ENCODE data around the gene TBC1D14.

Gene TBC1D14, protein sequence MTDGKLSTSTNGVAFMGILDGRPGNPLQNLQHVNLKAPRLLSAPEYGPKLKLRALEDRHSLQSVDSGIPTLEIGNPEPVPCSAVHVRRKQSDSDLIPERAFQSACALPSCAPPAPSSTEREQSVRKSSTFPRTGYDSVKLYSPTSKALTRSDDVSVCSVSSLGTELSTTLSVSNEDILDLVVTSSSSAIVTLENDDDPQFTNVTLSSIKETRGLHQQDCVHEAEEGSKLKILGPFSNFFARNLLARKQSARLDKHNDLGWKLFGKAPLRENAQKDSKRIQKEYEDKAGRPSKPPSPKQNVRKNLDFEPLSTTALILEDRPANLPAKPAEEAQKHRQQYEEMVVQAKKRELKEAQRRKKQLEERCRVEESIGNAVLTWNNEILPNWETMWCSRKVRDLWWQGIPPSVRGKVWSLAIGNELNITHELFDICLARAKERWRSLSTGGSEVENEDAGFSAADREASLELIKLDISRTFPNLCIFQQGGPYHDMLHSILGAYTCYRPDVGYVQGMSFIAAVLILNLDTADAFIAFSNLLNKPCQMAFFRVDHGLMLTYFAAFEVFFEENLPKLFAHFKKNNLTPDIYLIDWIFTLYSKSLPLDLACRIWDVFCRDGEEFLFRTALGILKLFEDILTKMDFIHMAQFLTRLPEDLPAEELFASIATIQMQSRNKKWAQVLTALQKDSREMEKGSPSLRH

DNA sequence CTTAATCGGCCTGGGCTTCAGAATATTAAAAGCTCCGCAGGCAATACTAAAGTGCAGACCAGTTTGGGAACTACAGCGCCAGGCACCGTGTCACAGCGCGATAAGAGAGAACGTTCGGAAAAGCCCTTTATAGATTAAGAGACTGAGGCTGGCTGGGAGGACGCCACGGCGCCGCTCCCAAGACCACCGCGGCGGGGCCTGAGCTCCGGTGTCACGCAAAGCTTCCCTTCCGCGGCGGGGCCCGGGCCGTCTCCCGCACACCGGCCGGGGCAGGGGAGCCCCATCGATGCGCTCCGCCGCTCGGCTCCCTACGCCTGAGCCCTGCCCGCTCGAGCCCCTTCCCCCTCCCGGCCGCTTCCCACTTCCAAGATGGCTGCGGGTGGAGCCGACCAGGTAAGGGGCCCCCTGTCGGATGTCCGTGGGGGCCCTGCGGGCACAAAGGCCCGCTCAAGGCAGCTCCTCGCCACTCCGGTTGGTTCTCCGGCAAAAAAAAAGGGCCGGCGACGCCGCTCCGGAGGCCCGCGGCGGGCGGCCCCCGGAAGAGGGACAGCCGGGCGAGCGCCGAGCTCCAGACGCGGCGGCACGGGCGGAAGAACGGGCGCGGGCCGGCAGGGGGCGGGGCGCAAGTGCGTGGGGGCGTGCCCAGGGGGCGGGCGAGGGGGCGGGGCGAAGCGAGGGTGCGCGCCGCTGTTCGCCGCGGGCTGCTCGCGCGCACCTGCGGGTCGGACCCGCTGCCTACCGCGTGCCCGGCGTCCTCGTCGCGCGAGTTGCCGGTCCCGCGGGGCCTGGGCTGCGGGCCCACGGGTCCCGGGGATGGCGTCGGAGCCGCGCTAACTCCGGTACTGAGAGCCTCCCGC lies at the start of gene TBC1D14:
Gene TBC1D14, plus strand, starts transcription at position 714 of the 857 bp plus-strand sequence. CDS start 13,564 bp downstream, outside the sequence.
- Histone ChIP-seq H3K36me3 (ENCODE audit: control insufficient read depth, insufficient read depth, low read length) (no peaks in the 10 kb centered on the region), H3K9me3 (ENCODE audit: control insufficient read depth, insufficient read depth, low read length) (no peaks in the 10 kb centered on the region), H3K4me3 (ENCODE audit: low read depth, low read length) (peak within 1 kb of the TSS; percentile 94), H3K4me1 (ENCODE audit: control insufficient read depth, insufficient read depth, low read length) (peaks cover 21% of the 10 kb centered on the region), H3K27me3 (ENCODE audit: control insufficient read depth, insufficient read depth, low read length) (peaks cover 20% of the 10 kb centered on the region), H3K27ac (ENCODE audit: low read depth, low read length) (peak within 1 kb of the TSS; percentile 99), H3K9ac (ENCODE audit: low read depth, low read length) (peak within 1 kb of the TSS; percentile 91)

DNA sequence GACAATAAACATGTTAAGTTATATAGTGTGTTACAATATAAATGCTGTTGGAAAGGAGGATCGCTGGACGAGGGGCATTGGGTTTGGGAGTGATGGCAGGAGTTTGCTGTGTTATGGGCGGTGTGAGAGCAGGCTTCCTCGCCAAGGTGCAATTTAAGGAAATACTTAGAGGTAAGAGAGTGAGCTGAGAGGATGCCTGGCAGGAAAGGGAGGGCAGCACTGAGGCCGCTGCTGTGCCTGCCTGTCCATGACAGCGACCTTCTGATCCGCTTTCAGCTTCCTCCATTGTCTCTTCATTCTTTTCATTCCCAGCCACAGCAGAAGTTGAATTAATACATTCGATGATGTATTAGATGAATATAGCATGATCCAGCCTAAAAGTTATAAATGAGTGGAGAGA lies 41.2 kb upstream of the TBC1D14 start:
- no peaks in the 10 kb centered on the region for H3K9me3 ChIP-seq (ENCODE audit: control insufficient read depth, insufficient read depth, low read length)
- no peak overlapping the region for H3K9ac ChIP-seq (ENCODE audit: low read depth, low read length)
- no peaks in the 10 kb centered on the region for H3K27me3 ChIP-seq (ENCODE audit: control insufficient read depth, insufficient read depth, low read length)
- peaks cover 64% of the 10 kb centered on the region for H3K36me3 ChIP-seq (ENCODE audit: control insufficient read depth, insufficient read depth, low read length)
- H3K4me3 ChIP-seq (ENCODE audit: low read depth, low read length) = no peak overlapping the region
- H3K4me1 ChIP-seq (ENCODE audit: control insufficient read depth, insufficient read depth, low read length) = no peaks in the 10 kb centered on the region
- no peak overlapping the region for H3K27ac ChIP-seq (ENCODE audit: low read depth, low read length)

DNA sequence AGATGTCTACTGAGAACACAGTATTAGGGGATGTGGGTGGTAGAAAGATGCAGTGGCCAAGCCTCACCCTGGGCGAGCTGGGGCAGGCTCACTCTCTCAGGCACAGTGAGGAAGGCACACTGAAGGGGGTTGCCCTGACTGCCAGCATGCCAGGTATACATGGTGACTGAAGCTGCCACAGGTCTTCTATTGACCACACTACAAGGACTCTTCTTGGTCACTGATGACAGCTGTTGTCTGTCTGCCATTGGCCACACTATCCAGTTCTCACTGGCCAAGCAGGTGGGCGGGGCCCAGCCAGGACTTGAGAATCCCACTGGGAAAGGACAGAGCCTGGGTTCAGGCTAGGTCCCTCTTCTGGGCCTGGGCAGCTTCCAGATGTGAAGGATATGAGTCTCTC lies 39.7 kb upstream of the TBC1D14 start:
- no peak overlapping the region for H3K9ac ChIP-seq (ENCODE audit: low read depth, low read length)
- H3K36me3 ChIP-seq (ENCODE audit: control insufficient read depth, insufficient read depth, low read length) = peaks cover 64% of the 10 kb centered on the region
- no peak overlapping the region for H3K4me3 ChIP-seq (ENCODE audit: low read depth, low read length)

DNA sequence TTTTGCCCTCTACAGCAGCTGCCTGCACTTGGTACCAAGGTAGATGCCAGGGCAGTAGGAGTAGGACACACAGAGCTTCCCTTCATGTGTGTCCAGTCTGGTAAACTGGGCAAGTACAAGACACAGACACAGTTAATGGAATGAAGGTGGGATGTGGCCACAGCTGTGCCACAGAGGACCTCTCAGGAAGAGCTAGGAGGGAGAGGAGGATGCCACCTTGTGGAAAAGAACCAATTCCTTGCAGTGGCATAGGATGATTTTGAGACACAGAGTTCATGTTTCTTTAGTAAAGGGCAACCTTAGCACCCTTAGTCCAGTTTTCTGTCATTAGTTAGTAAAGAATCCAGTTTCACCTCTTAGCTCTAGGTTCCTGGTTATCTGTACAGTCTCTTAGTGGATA lies 36.3 kb upstream of the TBC1D14 start:
- no peaks in the 10 kb centered on the region for H3K27me3 ChIP-seq (ENCODE audit: control insufficient read depth, insufficient read depth, low read length)

More for the DNA sequence above, 39.7 kb upstream of the TBC1D14 start:
- H3K4me1 ChIP-seq (ENCODE audit: control insufficient read depth, insufficient read depth, low read length) = no peaks in the 10 kb centered on the region
- H3K27me3 ChIP-seq (ENCODE audit: control insufficient read depth, insufficient read depth, low read length) = no peaks in the 10 kb centered on the region
- no peak overlapping the region for H3K27ac ChIP-seq (ENCODE audit: low read depth, low read length)
- no peaks in the 10 kb centered on the region for H3K9me3 ChIP-seq (ENCODE audit: control insufficient read depth, insufficient read depth, low read length)

DNA sequence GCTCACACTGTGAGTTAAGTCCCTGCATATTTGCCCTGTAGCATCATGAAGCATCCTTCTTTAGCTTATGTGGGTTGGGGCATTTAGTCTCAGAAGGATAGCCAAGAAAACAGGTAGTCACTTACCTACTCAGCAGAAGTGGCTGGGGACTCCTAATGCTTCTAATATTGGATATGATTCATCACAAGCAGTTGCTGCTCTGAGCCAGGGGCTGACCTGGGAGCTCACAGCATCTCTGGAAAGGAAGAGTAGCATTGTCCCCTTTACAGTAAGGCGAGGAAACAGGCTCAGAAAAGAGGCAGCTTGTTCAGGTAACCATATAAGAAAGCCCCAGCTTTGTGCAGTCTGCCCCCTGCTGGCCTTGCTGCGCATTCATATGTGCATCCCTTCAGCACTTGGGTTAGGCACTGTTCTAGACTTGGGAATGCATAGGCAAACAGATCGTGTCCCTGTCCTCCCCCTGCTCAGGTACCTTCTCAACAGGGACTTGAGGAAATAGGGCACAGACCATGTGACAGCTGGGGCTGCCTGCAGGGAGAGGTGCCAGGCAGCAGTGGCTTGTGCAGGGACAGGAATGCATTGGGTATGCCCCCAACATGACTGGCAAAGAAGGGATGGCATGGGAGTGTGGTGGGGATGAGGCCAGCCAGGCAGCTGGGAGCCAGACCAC lies 35.7 kb upstream of the TBC1D14 start:
- Histone ChIP-seq H3K9me3 (ENCODE audit: control insufficient read depth, insufficient read depth, low read length) (no peaks in the 10 kb centered on the region), H3K9ac (ENCODE audit: low read depth, low read length) (no peak overlapping the region), H3K27ac (ENCODE audit: low read depth, low read length) (no peak overlapping the region), H3K36me3 (ENCODE audit: control insufficient read depth, insufficient read depth, low read length) (peaks cover 69% of the 10 kb centered on the region), H3K4me1 (ENCODE audit: control insufficient read depth, insufficient read depth, low read length) (no peaks in the 10 kb centered on the region), H3K4me3 (ENCODE audit: low read depth, low read length) (no peak overlapping the region), H3K27me3 (ENCODE audit: control insufficient read depth, insufficient read depth, low read length) (no peaks in the 10 kb centered on the region)

More for the DNA sequence above, 36.3 kb upstream of the TBC1D14 start:
- Histone ChIP-seq H3K4me1 (ENCODE audit: control insufficient read depth, insufficient read depth, low read length) (no peaks in the 10 kb centered on the region), H3K9me3 (ENCODE audit: control insufficient read depth, insufficient read depth, low read length) (no peaks in the 10 kb centered on the region), H3K4me3 (ENCODE audit: low read depth, low read length) (no peak overlapping the region), H3K27ac (ENCODE audit: low read depth, low read length) (no peak overlapping the region), H3K36me3 (ENCODE audit: control insufficient read depth, insufficient read depth, low read length) (peaks cover 64% of the 10 kb centered on the region), H3K9ac (ENCODE audit: low read depth, low read length) (no peak overlapping the region)

DNA sequence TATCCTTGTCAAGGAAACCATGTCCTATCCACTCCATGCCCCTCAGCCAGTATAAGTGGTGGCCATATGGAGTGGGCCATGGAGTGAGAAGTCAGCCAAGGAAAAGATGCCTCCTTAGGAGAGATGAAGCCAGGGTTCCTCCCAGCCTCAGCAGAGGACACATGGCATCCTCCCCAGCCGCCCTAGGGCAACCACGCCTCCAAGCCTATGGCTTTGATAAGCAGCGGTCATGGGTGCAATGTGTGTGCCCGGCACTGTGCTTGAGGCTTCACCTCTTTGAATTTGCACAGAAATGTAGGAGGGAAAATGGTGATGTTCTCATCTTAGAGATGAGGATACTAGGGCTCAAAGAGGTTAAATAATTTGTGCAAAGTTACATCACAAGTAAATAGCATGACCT lies 34.6 kb upstream of the TBC1D14 start:
- Histone ChIP-seq H3K4me1 (ENCODE audit: control insufficient read depth, insufficient read depth, low read length) (no peaks in the 10 kb centered on the region), H3K36me3 (ENCODE audit: control insufficient read depth, insufficient read depth, low read length) (peaks cover 77% of the 10 kb centered on the region), H3K4me3 (ENCODE audit: low read depth, low read length) (no peak overlapping the region), H3K9me3 (ENCODE audit: control insufficient read depth, insufficient read depth, low read length) (no peaks in the 10 kb centered on the region), H3K9ac (ENCODE audit: low read depth, low read length) (no peak overlapping the region), H3K27me3 (ENCODE audit: control insufficient read depth, insufficient read depth, low read length) (no peaks in the 10 kb centered on the region), H3K27ac (ENCODE audit: low read depth, low read length) (no peak overlapping the region)

DNA sequence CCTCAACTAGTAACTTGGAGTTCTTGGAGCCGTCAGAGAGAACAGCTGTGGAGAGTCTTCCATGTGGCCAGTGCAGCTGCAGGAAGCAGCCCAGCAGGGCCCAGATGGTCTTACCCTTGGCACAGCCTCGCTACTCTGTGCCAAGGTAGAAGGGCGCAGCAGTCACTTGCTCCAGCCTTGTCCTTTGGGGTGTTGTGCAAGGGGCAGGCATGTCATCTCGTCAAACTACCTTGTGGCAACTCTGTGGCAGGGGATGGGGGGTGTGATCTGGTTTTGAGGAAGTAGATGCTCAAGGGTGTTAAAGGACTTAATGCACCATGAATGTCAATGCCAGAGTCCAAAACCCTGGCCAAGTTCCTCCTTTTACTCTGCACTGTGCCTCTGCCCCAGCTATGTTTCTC lies 34.2 kb upstream of the TBC1D14 start:
- Histone ChIP-seq H3K27me3 (ENCODE audit: control insufficient read depth, insufficient read depth, low read length) (no peaks in the 10 kb centered on the region), H3K4me1 (ENCODE audit: control insufficient read depth, insufficient read depth, low read length) (no peaks in the 10 kb centered on the region), H3K9ac (ENCODE audit: low read depth, low read length) (no peak overlapping the region), H3K27ac (ENCODE audit: low read depth, low read length) (no peak overlapping the region), H3K4me3 (ENCODE audit: low read depth, low read length) (no peak overlapping the region), H3K9me3 (ENCODE audit: control insufficient read depth, insufficient read depth, low read length) (no peaks in the 10 kb centered on the region), H3K36me3 (ENCODE audit: control insufficient read depth, insufficient read depth, low read length) (peaks cover 80% of the 10 kb centered on the region)

DNA sequence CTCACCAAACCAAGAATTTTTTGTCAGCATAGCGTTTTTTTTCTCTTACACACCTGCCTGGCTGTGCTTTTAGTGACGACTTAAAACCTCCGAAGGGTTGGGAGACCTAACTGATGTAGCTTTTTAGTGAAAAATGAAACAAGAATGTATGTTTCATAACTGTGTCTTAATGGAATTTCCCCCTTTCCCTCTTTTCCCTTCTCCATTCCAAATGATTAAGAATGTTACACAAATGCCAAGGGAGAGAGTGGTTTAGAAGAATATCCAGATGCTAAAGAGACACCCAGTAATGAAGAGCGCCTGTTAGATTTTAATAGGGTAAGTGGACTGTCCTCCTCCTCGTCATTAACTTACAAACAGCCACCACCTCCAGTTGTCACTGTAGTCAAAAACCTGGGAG lies 33.2 kb upstream of the TBC1D14 start:
- H3K4me3 ChIP-seq (ENCODE audit: low read depth, low read length) = no peak overlapping the region
- H3K9me3 ChIP-seq (ENCODE audit: control insufficient read depth, insufficient read depth, low read length) = no peaks in the 10 kb centered on the region
- peaks cover 88% of the 10 kb centered on the region for H3K36me3 ChIP-seq (ENCODE audit: control insufficient read depth, insufficient read depth, low read length)
- H3K9ac ChIP-seq (ENCODE audit: low read depth, low read length) = no peak overlapping the region
- H3K27me3 ChIP-seq (ENCODE audit: control insufficient read depth, insufficient read depth, low read length) = no peaks in the 10 kb centered on the region
- H3K27ac ChIP-seq (ENCODE audit: low read depth, low read length) = no peak overlapping the region
- H3K4me1 ChIP-seq (ENCODE audit: control insufficient read depth, insufficient read depth, low read length) = no peaks in the 10 kb centered on the region

DNA sequence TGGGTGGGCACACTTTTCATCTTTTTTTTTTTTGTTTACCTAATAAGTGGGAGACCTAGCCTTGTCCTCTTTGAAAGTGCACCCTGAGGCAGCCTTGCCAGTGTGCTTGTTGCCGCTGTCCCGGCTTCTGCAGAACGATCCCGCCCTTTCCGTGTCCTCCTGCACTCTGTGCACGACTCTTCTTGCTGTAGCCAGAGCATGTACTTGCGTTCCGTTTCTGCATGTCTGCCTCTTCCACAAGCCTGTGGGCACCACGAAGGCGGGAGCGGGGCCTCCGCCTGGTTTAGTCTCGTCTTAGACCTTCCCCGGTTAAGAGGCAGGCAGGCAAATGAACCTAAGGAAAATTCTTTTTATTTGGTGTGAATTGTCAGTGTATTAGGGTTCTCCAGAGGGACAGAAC lies 32.6 kb upstream of the TBC1D14 start:
- peaks cover 88% of the 10 kb centered on the region for H3K36me3 ChIP-seq (ENCODE audit: control insufficient read depth, insufficient read depth, low read length)
- H3K27ac ChIP-seq (ENCODE audit: low read depth, low read length) = no peak overlapping the region
- H3K4me1 ChIP-seq (ENCODE audit: control insufficient read depth, insufficient read depth, low read length) = no peaks in the 10 kb centered on the region
- H3K27me3 ChIP-seq (ENCODE audit: control insufficient read depth, insufficient read depth, low read length) = no peaks in the 10 kb centered on the region
- H3K9ac ChIP-seq (ENCODE audit: low read depth, low read length) = no peak overlapping the region
- H3K4me3 ChIP-seq (ENCODE audit: low read depth, low read length) = no peak overlapping the region
- H3K9me3 ChIP-seq (ENCODE audit: control insufficient read depth, insufficient read depth, low read length) = no peaks in the 10 kb centered on the region

DNA sequence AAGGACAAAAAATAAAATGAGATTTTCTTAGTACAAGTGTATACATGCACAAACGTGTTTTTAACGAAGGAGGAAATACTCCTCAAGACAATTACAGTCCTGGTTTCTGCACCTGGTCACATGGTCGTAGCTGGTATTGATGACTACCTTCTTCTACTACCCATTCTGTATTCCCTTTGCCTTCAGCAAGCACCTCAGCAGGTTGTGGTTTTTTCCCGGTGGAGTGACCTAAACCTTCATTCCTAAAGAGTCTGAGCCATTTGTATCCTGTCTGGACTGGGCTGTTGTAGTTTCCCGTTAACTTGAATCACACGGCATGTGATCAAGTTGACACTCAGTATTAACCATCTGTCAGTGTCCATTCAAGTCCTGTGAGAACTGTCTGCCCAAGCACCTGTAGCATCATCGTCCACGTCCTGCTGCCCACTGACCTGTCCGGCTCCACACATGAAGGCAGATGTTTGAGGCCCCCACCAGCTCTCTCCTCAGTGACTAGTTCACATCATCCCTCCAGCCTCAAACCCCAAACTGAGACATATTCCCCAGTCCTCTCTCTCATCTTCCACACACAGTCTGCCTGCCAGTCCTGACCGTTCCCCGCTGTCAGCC lies 31.1 kb upstream of the TBC1D14 start:
- no peak overlapping the region for H3K27ac ChIP-seq (ENCODE audit: low read depth, low read length)

More for the DNA sequence above, 31.1 kb upstream of the TBC1D14 start:
- Histone ChIP-seq H3K27me3 (ENCODE audit: control insufficient read depth, insufficient read depth, low read length) (no peaks in the 10 kb centered on the region), H3K9ac (ENCODE audit: low read depth, low read length) (no peak overlapping the region), H3K36me3 (ENCODE audit: control insufficient read depth, insufficient read depth, low read length) (peaks cover 87% of the 10 kb centered on the region), H3K4me3 (ENCODE audit: low read depth, low read length) (no peak overlapping the region), H3K4me1 (ENCODE audit: control insufficient read depth, insufficient read depth, low read length) (no peaks in the 10 kb centered on the region), H3K9me3 (ENCODE audit: control insufficient read depth, insufficient read depth, low read length) (no peaks in the 10 kb centered on the region)

All from HUES48 (cell line).